GM12878 (cell line): ENCODE measurements around the gene ETHE1. TPM values are rescaled to one million over a fixed set of nuclear protein-coding genes. Genes with fewer than 3 reads are reported as not detected.

ENCODE experiments used
- ASH2L ChIP-seq: fragments of 300-600, 200-600 bp; sonication (generic); IDR thresholded peaks from 2 replicates; pipeline ENCODE4 v1.6.1; 2017; ENCODE audit warnings: low read depth, mild to moderate bottlenecking, borderline replicate concordance
- BRCA1 ChIP-seq: IDR thresholded peaks from 2 replicates; pipeline ENCODE4 v1.6.1; 2011; ENCODE audit warnings: low read depth, low read length, improper control_type of control experiment
- CBFB ChIP-seq: IDR thresholded peaks from 2 replicates; pipeline ENCODE4 v1.6.1; 2016; ENCODE audit warnings: antibody characterized with exemption, low read depth
- CBX3 ChIP-seq: fragments of 200-600 bp; sonication (generic); IDR thresholded peaks from 2 replicates; pipeline ENCODE4 v1.6.1; 2016; ENCODE audit warnings: low read depth, borderline replicate concordance
- CHD2 ChIP-seq: IDR thresholded peaks from 2 replicates; pipeline ENCODE4 v1.6.1; 2011; ENCODE audit warnings: low read depth, low read length, improper control_type of control experiment, borderline replicate concordance
- CTCF ChIP-seq, 3 experiments: IDR thresholded peaks in 2 of 3; conservative IDR thresholded peaks in 1 of 3; 2 replicates each; pipeline ENCODE4 v1.5.1; 2011; ENCODE audit warnings: low read depth in 3 of 3, low read length in 3 of 3, mild to moderate bottlenecking in 3 of 3, control low read depth in 2 of 3, moderate library complexity in 2 of 3, inconsistent platforms in 1 of 3, mixed read lengths in 1 of 3; ENCODE audit not compliant: control insufficient read depth in 2 of 3, insufficient read depth in 1 of 3; ENCODE audit errors: extremely low read depth in 1 of 3
- E2F4 ChIP-seq: IDR thresholded peaks from 2 replicates; pipeline ENCODE4 v1.6.1; 2012; ENCODE audit warnings: low read depth, low read length, improper control_type of control experiment
- EED ChIP-seq: sonication (generic); IDR thresholded peaks from 2 replicates; pipeline ENCODE4 v1.6.1; 2016; ENCODE audit warnings: antibody characterized with exemption, low read depth
- FOXM1 ChIP-seq: IDR thresholded peaks from 2 replicates; pipeline ENCODE4 v1.6.1; 2012; ENCODE audit warnings: low read depth, mild to moderate bottlenecking, inconsistent platforms, low read length, moderate library complexity
- HCFC1 ChIP-seq: fragments of 150-350 bp; IDR thresholded peaks from 2 replicates; pipeline ENCODE4 v1.6.1; 2014; ENCODE audit warnings: low read length
- JUND ChIP-seq: IDR thresholded peaks from 2 replicates; pipeline ENCODE4 v1.6.1; 2012; ENCODE audit warnings: low read depth, mild to moderate bottlenecking, low read length, improper control_type of control experiment, moderate library complexity
- KDM1A ChIP-seq: fragments of 200-600 bp; sonication (generic); IDR thresholded peaks from 2 replicates; pipeline ENCODE4 v1.6.1; 2016; ENCODE audit warnings: borderline replicate concordance
- MYC ChIP-seq: IDR thresholded peaks from 2 replicates; pipeline ENCODE4 v1.6.1; 2011; ENCODE audit warnings: mild to moderate bottlenecking, low read length, moderate library complexity, inconsistent platforms; ENCODE audit not compliant: insufficient read depth, insufficient replicate concordance, insufficient read length, severe bottlenecking
- NFYB ChIP-seq: IDR thresholded peaks from 2 replicates; pipeline ENCODE4 v1.6.1; 2011; ENCODE audit warnings: low read depth, mild to moderate bottlenecking, low read length, improper control_type of control experiment, moderate library complexity; ENCODE audit not compliant: insufficient read depth
- POLR2A ChIP-seq: IDR thresholded peaks from 2 replicates; pipeline ENCODE4 v1.6.1; 2011; ENCODE audit warnings: low read depth, mild to moderate bottlenecking, low read length
- POLR2AphosphoS5 ChIP-seq: IDR thresholded peaks from 2 replicates; pipeline ENCODE4 v1.6.1; 2011; ENCODE audit warnings: mild to moderate bottlenecking, low read length, inconsistent platforms
- RB1 ChIP-seq: fragments of 450-650 bp; formaldehyde crosslinking; IDR thresholded peaks from 2 replicates; pipeline ENCODE4 v1.6.1; 2017; ENCODE audit warnings: mild to moderate bottlenecking, borderline replicate concordance
- RUNX3 ChIP-seq: IDR thresholded peaks from 2 replicates; pipeline ENCODE4 v1.6.1; 2012; ENCODE audit warnings: low read length, inconsistent platforms
- SMARCA5 ChIP-seq: fragments of 450-650 bp; IDR thresholded peaks from 2 replicates; pipeline ENCODE4 v1.6.1; 2017; ENCODE audit warnings: mild to moderate bottlenecking
- STAT3 ChIP-seq: IDR thresholded peaks from 2 replicates; pipeline ENCODE4 v1.6.1; 2011; ENCODE audit warnings: low read depth, low read length, improper control_type of control experiment
- USF2 ChIP-seq: IDR thresholded peaks from 2 replicates; pipeline ENCODE4 v1.6.1; 2011; ENCODE audit warnings: low read depth, low read length, improper control_type of control experiment, borderline replicate concordance
- WRNIP1 ChIP-seq: IDR thresholded peaks from 2 replicates; pipeline ENCODE4 v1.6.1; 2011; ENCODE audit warnings: low read depth, low read length, improper control_type of control experiment, borderline replicate concordance
- YY1 ChIP-seq: IDR thresholded peaks from 2 replicates; pipeline ENCODE4 v1.6.1; 2011; ENCODE audit warnings: low read depth, mild to moderate bottlenecking, low read length
- ZNF622 ChIP-seq: fragments of 450-650 bp; IDR thresholded peaks from 2 replicates; pipeline ENCODE4 v1.6.1; 2017; ENCODE audit warnings: mild to moderate bottlenecking, inconsistent platforms
- ZNF687 ChIP-seq: fragments of 450-650 bp; IDR thresholded peaks from 2 replicates; pipeline ENCODE4 v1.6.1; 2017; ENCODE audit warnings: mild to moderate bottlenecking, moderate library complexity
- polyA plus RNA-seq, 11 experiments: library from polyadenylated mRNA; depleted of rRNA in 4 of 11; unstranded in 6 of 11; stranded (reverse) in 5 of 11; fragments of >200 nt; fragmentation: Nextera tagmentation in 4 of 11; fragmentation: Illumina TruSeq in 1 of 11; extraction: Ambion mirVana in 4 of 11; extraction: Trizol in 1 of 11; gene quantifications; 1 replicate in 1 of 11; 2 replicates in 10 of 11; pipeline versions ENCODE4 v1.2.1 to v1.2.3, GENCODE V29; 2011 to 2016; ENCODE audit warnings: inconsistent platforms in 2 of 11, missing spikeins in 2 of 11, low read depth in 1 of 11
- total RNA-seq, 4 experiments: library from RNA; depleted of rRNA in 3 of 4; stranded (reverse); fragments of >200 nt in 3 of 4; fragmentation: Illumina TruSeq in 1 of 4; extraction: Trizol in 1 of 4; gene quantifications; 2 replicates each; pipeline versions ENCODE4 v1.2.1 to v1.2.3, GENCODE V29; 2013 to 2021

Gene ETHE1
- total and polyA plus RNA-seq, 10 of the 15 experiments (the other 5 are each of a cell fraction or from before 2014, with no cell fraction given) = 22.1 to 155 (median 52.7) TPM

- no peak for TF ChIP-seq CHD2
- TF ChIP-seq ZNF687 = no peak
- TF ChIP-seq STAT3 = no peak
- no peak for TF ChIP-seq CBFB
- no peak for TF ChIP-seq USF2
- no peak for TF ChIP-seq ASH2L
- TF ChIP-seq WRNIP1 = no peak
- TF ChIP-seq BRCA1 = no peak
- TF ChIP-seq JUND = no peak
- no peak for TF ChIP-seq HCFC1
- no peak for TF ChIP-seq CBX3
- TF ChIP-seq SMARCA5 = 0 out of 2 replicates have a peak, but pooled peaks have one; percentile 32
- no peak for TF ChIP-seq FOXM1
- no peak for TF ChIP-seq POLR2AphosphoS5
- TF ChIP-seq CTCF (IDR thresholded peaks at IDR 0.05 in 2 of 3, conservative IDR thresholded peaks at IDR 0.05 in 1 of 3; ENCODE audit: control insufficient read depth in 2 of 3, extremely low read depth in 1 of 3, insufficient read depth in 1 of 3, low read depth in 3 of 3, low read length in 3 of 3) = peak; percentile 76 to 90 (median 88)
- no peak for TF ChIP-seq E2F4
- TF ChIP-seq YY1 = peak; percentile 42; the same call in 1 of the 2 replicates
- no peak for TF ChIP-seq NFYB
- TF ChIP-seq POLR2A = no peak
- TF ChIP-seq ZNF622 = no peak
- no peak for TF ChIP-seq MYC
- no peak for TF ChIP-seq KDM1A
- no peak for TF ChIP-seq RUNX3
- TF ChIP-seq RB1 = no peak
- TF ChIP-seq EED = peak; percentile 39; the same call in 1 of the 2 replicates
These were observed 7.4 kb downstream of the ETHE1 start (continued) for GRCh38 chr19:43519436-43520088.
